HG03469 (cell line): Measurements from ENCODE around the gene TLN1.

Experiments
- ATAC-seq: cut with Tn5 transposase; IDR thresholded peaks from one replicate; pipeline ENCODE4 v1.9.1; 2021; ENCODE audit warnings: mild to moderate bottlenecking, moderate library complexity, moderate number of reproducible peaks; ENCODE audit not compliant: unreplicated experiment

Gene TLN1

GRCh38 chr9:35756275-35757225 lies 24.6 kb upstream of the TLN1 start:
- no peak for ATAC-seq

- ATAC-seq, result no peak
Observed at GRCh38 chr9:35755071-35755470, 23.1 kb upstream of the TLN1 start.

DNA sequence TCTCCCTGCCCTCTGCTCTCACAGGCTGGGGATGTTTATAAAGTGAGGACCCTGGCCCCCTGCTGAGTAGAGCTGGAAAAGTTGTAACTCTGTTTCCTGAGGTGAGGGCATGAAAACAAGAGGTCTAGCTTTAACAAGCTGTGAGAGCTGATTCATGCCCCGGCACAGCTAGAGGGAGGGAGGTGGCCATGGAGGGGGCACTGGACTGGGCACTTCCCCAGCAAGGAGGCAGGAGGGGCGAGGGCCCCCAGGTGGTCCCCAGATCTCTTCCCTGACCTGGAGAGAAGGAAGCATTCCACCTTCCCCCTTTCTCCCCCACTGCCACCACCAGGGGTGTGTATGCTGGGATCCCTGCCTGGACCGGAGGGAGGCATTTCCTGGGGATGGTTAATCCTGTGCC lies 22.3 kb upstream of the TLN1 start, which contains the start of gene MSMP:
Gene MSMP, minus strand, starts transcription at position 13 of the 400 bp plus-strand sequence. CDS start 147 bp downstream, outside the sequence.
- no peak for ATAC-seq

DNA sequence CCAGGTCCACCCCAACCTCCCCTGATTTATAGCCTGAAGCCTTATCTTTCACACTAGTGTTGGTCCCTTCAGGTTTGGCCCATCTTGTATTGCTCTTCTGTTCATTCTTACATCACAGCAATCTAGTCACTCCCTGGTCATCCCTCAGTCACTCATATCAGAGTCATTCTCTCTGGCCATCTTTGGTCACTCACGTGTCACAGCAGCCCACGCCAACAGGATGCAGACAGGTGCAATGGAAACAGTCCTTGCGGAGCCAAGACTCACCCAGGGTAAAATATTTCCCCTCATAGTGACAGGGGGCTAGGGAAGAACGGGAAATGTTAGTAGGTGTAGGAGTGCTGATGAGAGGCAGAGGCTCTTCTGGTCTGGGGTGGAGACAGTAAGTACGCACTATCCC lies 21.5 kb upstream of the TLN1 start:
- no peak for ATAC-seq

DNA sequence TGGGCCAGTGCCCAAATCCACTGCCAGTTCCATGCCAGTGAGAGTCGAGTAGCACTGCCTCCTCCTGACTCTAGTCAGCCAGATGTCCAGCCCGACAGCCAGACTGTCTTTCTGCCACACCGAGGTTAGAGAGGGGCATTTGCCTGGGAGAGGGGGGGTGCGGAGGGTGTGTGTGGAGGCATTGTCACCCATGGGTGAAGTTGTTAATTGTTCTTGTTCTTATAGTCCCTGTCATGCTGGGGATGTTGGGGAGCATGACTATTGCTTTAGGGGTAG lies 18.2 kb upstream of the TLN1 start:
- no peak for ATAC-seq

DNA sequence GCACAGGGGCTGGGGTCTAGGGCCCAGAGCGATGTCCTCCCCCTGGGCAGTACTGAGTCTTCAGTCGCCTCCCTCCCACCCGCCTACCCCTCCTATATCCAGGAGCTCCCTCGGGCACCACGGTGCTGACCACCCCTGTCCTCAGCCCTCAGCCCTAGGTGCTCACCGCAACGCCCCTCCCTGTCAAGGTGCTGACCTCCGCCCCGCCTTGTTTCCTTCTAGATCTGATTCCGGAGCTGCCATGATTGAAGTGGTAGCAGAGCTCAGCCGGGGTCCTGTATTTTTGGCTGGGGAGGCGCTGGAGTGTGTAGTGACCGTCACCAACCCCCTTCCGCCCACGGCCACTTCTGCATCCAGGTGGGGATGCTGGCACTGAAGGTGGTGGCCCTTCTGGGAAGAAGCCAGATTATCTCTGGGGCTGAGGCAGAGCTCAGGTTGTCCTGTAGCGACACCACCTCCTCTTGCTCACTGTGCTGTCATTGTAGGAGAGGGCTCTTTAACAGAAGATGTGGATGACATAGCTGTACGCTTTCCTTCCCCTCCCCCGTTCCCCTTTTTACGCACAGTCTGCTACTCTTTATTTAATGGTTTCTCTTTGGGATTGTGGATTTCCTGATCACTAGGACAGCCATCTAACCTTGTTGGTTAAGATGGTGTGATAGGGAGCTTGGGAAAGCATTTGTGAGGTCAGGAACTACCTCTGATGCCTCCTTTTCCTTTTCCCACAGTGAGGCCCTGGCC lies 17.7 kb upstream of the TLN1 start:
- ATAC-seq, result no peak

DNA sequence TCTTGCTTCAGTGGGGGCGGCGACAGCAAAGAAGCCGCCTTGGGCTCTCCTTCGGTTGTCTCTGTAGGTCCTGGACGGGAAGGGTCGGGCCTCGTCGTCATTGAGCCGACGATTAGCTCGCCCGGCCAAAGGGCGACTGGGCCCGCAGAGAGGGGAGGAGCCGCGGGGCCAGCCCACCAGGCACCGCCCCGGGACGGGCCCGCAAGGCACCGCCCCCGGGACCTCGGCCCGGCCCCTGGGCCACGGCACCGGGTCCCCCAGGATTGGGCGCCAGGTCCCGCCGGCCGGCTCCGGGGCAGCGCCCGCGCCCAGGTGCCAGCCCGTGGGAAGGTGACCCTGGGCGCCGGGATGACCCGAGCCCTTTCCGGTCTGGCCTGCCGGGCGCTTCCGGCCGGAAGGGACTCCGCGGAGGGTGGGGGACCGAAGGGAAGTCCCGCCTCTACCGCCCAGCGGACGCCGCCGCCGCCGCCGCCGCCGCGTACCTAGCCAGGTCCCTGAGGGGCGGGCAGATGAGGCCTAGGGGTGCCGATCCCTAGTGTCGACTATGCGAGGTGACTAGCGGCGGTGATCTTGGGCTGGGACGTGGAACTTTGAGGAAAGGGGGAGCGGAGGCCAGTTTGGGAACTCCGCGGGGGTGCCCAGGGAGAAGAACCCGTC lies 17.0 kb upstream of the TLN1 start, which contains the start of the genes GBA2 and RGP1:
Gene GBA2, minus strand, starts transcription at position 371 of the 657 bp plus-strand sequence. CDS start 524 bp downstream, outside the sequence.
Gene RGP1, plus strand, starts transcription at position 430 of the 657 bp plus-strand sequence. CDS start 469 bp downstream, outside the sequence.
- ATAC-seq, result peak; percentile 54

DNA sequence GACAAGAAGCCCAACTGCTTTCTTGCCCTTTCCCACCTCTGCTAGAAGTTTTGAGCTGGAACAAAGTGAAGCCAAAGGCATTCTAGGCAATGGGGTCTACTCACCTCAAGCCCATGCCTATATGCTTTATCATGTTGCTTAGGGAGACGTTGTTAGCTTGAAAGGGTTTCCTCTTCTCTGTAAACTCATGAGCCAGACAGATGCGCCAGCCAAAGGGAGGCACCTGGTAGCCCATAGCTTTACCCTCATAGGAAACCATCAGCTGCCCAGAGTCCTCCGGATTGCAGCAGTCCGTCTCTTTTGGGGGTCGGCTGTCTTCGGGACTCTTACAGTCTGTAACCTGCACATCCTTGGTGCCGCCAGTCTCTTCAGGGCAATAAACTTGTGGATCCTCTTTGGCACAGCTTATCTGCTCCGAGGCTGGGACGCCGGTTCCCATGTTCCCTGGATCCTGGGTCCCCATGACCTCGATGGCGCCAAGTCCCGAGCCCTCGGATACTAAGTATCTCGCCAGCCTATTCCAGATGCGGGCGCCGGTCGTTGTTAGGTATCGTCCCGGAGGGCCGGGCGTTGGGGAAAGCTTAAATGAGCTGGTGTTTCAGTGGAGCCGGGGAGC lies 16.4 kb upstream of the TLN1 start:
- no peak for ATAC-seq

- no peak for ATAC-seq
Observed at GRCh38 chr9:35746583-35746982, 14.6 kb upstream of the TLN1 start.

- ATAC-seq, result no peak
Observed at GRCh38 chr9:35745569-35745968, 13.6 kb upstream of the TLN1 start.

DNA sequence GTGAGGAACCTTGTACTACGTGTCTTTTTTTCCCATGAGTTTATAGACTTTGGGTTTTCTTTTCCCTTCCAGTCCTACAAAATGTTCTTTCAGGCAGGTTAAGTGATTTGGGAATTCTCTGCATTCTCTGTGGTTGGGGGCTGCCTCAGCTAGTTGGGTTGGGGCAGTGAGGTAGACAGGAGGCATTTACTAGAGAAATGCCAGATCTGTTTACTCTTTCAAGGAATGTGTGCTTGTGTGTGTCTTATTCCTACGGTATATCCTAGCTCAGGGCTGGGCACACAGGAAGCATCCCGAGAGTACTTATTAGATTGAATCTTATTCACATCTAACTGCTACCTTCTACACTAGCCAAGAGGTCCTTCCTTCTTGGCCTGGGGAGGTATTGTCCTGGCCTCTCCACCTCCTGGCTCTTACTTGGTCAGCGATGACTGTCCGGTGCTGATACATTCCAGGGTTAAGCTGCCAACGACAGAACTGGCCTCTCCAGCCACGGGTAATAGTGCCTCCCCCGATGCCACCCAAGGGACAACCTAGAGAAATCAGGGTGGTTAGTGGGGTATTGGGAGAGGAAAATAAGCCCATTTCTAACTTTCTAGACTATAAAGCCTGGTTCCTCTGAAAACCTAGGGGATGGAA lies 12.0 kb upstream of the TLN1 start:
- ATAC-seq, result no peak

- ATAC-seq, result no peak
Observed at GRCh38 chr9:35743452-35743851, 11.5 kb upstream of the TLN1 start.

GRCh38 chr9:35741740-35742139 lies 9.7 kb upstream of the TLN1 start:
- no peak for ATAC-seq

DNA sequence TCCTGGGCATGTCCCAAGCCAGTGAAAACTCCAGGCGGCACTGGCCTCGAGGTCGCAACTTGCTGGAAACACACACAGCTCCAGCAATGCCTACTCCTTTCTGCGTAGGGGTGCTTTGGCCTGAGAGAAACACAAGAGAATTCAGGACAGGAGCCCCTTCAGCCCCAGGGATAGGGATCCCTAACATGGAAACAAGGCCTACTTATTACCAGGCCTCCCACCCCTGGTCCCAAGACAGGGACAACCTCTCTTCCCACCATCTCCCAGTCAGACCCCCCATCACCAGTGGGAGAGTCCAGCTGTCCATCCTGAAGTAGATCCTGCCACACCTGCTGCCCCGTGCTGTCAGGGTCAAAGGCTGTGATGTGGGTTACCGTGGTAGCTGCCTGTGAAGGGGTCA lies 8.2 kb upstream of the TLN1 start:
- ATAC-seq, result no peak

GRCh38 chr9:35738924-35739323 lies 6.9 kb upstream of the TLN1 start:
- no peak for ATAC-seq

DNA sequence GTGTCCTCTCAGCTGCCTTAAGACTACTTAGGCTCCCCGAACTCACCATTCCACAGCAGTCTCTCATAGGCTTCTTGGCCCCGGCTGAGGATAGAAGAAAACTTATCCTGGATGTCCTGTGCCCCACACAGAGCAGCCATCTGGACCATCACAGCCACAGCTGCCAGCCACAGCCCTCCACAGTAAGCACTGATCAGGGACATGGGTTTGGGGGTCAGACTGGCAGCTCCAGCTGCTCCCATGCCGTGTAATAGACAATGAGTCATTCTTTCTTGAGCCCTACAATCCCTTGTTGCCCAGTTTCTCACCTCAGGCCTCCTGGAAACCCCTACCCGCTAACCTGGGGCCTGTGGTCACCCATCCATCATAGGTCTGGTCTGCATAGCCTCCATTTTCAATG lies 6.2 kb upstream of the TLN1 start:
- ATAC-seq, result no peak

GRCh38 chr9:35737143-35737542 lies 5.1 kb upstream of the TLN1 start:
- ATAC-seq, result no peak

- no peak for ATAC-seq
Observed at GRCh38 chr9:35736201-35736633, 4.2 kb upstream of the TLN1 start.

DNA sequence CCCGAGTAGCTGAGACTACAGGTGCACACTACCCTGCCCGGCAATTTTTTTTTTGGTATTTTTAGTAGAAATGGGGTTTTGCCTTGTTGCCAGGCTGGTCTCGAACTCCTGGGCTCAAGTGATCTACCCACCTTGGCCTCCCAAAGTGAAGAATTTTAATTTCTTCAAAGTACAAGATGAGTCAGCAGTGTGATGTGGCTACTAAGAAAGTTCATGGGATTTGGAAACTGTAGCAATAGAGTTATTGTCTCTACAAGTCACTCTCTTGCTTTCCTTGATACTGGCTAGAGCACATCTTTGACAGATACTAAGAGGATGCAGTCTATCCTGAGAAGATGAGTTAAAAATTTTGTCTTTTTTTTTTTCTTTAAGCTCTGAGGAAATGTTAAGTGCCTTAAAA lies 2.1 kb upstream of the TLN1 start:
- ATAC-seq, result no peak

DNA sequence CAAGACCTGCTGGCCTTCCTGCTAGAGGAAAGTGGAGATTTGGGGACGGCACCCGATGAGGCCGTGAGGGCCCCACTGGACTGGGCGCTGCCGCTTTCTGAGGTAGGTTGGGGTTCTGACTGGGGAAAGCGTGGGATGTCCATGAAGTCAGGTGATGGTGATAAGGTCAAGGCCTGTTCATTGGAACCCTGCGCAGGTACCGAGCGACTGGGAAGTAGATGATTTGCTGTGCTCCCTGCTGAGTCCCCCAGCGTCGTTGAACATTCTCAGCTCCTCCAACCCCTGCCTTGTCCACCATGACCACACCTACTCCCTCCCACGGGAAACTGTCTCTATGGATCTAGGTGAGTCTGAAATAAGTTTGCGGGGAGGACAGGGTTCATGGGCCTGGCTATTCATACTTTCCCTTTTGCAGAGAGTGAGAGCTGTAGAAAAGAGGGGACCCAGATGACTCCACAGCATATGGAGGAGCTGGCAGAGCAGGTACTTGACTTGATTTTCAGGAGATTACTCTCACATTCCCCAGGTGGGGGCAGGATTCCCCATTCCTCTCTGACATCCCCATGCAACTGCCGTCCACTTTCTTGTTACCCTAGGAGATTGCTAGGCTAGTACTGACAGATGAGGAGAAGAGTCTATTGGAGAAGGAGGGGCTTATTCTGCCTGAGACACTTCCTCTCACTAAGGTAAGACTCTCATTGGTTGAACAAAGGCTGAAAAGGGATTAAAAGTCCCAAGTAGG lies 976 bp upstream of the TLN1 start:
- ATAC-seq, result no peak
